ENCODE results near the gene KNOP1.

Gene KNOP1

DNA sequence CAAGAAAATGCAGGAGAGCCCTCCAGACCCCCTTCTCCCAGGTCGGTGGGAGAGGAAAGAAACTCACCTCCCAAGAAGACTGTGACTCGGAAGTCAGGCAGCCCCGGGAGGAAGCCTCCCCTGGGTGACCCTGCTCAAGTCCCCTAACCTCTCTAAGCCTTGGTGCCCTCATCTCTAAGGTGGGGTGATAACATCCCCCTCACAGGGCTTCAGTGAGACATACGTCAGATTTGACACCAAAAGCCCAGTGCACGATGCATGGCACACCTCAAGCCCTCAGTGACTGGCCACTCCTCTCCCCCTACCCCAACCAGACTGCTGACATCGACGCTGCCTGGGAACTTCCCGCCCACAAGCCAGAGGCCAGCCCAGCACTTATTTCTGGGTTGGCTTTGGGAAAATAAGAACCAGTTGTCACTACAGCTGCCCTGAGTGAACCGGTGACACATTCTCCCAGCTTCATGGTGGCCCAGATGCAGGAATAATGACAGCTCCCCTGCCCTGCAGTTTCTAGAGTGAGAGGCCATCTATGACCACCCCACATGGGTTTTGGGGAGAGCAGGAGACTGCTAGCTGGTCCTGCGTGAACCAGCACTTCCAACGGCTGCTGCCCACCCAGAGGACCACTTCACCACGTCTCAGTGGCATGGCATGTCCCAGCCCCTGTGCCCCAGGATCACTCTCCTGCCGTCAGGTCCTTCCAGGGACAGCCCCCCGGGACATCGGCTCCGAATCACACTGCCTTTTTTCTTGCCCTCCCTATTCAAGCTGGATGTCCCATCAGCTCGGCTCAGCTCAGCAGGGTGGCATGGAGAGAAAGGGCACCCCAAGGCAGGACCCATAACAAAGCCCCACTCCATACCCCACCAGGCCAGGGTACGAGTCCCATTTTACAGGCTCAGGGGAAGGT is 9.5 kb downstream of the KNOP1 start:
- Histone ChIP-seq H3K4me3 (ENCODE audit: low read depth in 1 of 2, low read length in 1 of 2) (no peak overlapping the region), H3K27me3 (no peaks in the 10 kb centered on the region), H3K4me1 (ENCODE audit: control insufficient read depth in 1 of 2, insufficient read depth in 1 of 2, low read depth in 1 of 2, low read length in 1 of 2) (no peaks in the 10 kb centered on the region), H3K9me3 (no peaks in the 10 kb centered on the region), H3K27ac (no peak overlapping the region), H3K36me3 (peaks cover 18% of the 10 kb centered on the region)
- TF ChIP-seq CTCF (IDR thresholded peaks at IDR 0.05): no peak

DNA sequence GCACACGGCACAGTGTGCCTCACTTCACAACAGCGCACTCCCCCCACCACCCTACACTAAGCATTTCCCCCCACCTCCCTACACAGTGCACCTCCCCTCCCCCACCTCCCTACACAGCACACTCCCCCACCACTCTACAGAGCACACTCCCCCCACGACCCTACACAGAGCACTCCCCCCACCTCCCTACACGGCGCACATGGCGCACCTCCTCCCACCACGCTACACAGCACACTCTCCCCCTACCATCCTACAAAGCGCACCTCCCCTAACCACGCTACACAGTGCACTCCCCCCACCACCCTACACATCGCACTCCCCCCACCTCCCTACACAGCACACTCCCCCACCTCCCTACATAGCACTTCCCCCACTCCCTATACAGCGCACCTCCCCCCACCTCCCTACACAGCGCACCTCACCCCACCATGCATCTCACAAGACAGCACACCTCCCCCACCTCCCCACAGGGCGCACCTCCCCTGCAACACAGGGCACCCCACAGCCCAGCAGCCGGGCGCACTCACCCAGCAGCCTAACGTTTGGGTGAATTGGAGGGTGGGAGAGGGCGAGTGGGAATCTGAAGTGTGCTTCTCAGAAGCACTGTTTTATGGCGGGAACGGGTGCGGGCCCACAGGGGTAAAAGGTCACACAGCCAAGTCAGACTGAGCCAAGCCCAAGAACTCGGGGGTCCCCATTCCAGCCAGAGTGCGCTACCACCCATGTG is 10.3 kb downstream of the KNOP1 start:
- Histone ChIP-seq H3K4me3 (ENCODE audit: low read depth in 1 of 2, low read length in 1 of 2) (no peak overlapping the region), H3K4me1 (ENCODE audit: control insufficient read depth in 1 of 2, insufficient read depth in 1 of 2, low read depth in 1 of 2, low read length in 1 of 2) (no peaks in the 10 kb centered on the region), H3K27me3 (no peaks in the 10 kb centered on the region), H3K36me3 (peaks cover 18% of the 10 kb centered on the region), H3K27ac (no peak overlapping the region), H3K9me3 (no peaks in the 10 kb centered on the region)
- TF ChIP-seq CTCF (IDR thresholded peaks at IDR 0.05): no peak

DNA sequence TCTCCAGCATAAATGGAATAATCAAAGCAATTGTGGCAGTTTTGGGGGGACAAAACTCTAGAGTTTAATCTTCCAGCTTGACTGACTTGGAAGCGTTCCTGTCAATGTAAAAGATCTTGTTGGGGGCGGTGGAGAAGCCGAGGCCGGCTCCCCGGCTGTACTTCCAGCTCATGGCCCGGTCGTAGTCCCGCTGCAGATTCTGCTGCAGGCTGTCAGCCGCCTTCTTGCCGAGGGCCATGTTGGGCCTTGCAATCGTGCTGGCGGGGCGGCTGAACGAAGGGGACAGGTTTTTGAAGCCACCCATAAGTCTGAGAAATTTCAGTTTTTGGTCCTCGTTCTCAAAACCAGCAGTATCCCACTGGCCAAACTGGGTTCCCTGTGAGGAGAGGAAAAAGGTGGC is 11.2 kb downstream of the KNOP1 start:
- Histone ChIP-seq H3K4me1 (ENCODE audit: control insufficient read depth in 1 of 2, insufficient read depth in 1 of 2, low read depth in 1 of 2, low read length in 1 of 2) (no peaks in the 10 kb centered on the region), H3K9me3 (no peaks in the 10 kb centered on the region), H3K27me3 (no peaks in the 10 kb centered on the region), H3K36me3 (peaks cover 25% of the 10 kb centered on the region), H3K4me3 (ENCODE audit: low read depth in 1 of 2, low read length in 1 of 2) (no peak overlapping the region), H3K27ac (no peak overlapping the region)
- TF ChIP-seq CTCF (IDR thresholded peaks at IDR 0.05): no peak

DNA sequence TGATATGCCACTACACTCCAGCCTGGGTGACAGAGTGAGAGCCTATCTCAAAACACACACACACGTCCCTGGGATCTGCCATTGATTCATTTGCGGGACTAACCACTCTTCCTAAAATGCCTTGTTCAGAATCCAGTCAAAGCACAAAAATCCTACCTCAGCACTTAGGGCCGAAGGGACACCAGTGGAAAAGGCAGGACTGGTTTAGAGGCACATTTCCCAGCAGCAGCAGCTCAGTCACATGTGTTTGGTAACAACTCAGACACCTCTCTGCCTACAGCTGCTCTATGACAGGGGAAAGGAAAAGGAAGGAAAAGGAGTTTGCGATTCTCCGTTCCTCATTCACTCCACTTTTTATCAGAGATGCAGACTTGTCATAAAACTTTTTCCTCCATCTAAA is 12.2 kb downstream of the KNOP1 start:
- Histone ChIP-seq H3K27me3 (no peaks in the 10 kb centered on the region), H3K36me3 (peaks cover 35% of the 10 kb centered on the region), H3K27ac (no peak overlapping the region), H3K4me3 (ENCODE audit: low read depth in 1 of 2, low read length in 1 of 2) (no peak overlapping the region), H3K9me3 (no peaks in the 10 kb centered on the region), H3K4me1 (ENCODE audit: control insufficient read depth in 1 of 2, insufficient read depth in 1 of 2, low read depth in 1 of 2, low read length in 1 of 2) (no peaks in the 10 kb centered on the region)
- no peak for TF ChIP-seq CTCF (IDR thresholded peaks at IDR 0.05)

DNA sequence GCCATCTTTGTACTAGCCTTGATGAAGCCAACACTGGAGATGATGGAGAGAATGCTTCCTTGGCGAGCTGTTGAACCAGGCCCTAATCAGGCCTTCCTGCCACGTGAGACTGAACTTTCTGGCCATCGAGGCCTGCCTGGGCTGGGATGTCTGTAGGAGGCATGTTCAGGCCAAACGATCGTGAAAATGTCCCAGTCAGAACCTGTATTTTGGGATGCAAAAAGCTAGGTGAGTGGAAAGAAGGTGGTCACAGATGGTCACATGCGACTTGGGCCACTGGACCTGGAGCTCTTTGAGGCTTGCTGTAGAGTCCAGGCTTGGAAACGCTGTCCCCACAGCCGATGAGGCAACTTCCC is 12.9 kb downstream of the KNOP1 start:
- Histone ChIP-seq H3K27me3 (no peaks in the 10 kb centered on the region), H3K9me3 (no peaks in the 10 kb centered on the region), H3K36me3 (peaks cover 39% of the 10 kb centered on the region), H3K4me3 (ENCODE audit: low read depth in 1 of 2, low read length in 1 of 2) (no peak overlapping the region), H3K4me1 (ENCODE audit: control insufficient read depth in 1 of 2, insufficient read depth in 1 of 2, low read depth in 1 of 2, low read length in 1 of 2) (no peaks in the 10 kb centered on the region), H3K27ac (no peak overlapping the region)
- no peak for TF ChIP-seq CTCF (IDR thresholded peaks at IDR 0.05)

Data from neutrophil (primary cell).